ENCODE results near the gene TNK2.

DNA sequence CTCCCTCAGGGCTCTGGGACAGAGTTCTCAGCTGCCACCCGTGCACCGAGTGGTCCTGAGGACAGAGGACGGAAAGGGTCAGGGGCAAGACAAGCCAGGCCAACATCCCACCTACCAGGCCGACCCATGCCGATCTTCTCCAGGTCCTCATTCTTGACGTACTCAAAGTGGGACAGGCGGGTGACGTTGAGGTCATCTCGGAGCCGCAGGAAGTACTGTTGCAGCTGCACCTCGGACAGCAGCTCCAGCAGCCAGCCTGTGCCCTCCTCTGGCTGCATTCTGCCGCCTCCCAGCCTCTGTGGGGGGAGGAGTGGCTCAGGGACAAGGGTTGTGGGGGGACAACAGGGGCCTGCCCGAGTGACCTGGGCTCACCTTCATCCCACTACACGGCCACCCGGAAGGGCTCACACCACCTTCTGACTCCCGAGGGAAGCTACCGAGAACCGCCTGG, 20.0 kb downstream of the TNK2 start:
- TF ChIP-seq POLR2A (IDR thresholded peaks at IDR 0.05; ENCODE audit: low read length) (no peak), GATA1 (IDR thresholded peaks at IDR 0.05; ENCODE audit: low read depth, low read length) (no peak)
